ENCODE data around the gene SLC35E3. TPM values are rescaled to one million over a fixed set of nuclear protein-coding genes. Genes with fewer than 3 reads are reported as not detected.

SLC35E3 gene
- total and polyA plus RNA-seq, 2 of the 13 experiments (the other 11 are each of a cell fraction or from before 2014, with no cell fraction given): 13.0 to 22.1 TPM

DNA sequence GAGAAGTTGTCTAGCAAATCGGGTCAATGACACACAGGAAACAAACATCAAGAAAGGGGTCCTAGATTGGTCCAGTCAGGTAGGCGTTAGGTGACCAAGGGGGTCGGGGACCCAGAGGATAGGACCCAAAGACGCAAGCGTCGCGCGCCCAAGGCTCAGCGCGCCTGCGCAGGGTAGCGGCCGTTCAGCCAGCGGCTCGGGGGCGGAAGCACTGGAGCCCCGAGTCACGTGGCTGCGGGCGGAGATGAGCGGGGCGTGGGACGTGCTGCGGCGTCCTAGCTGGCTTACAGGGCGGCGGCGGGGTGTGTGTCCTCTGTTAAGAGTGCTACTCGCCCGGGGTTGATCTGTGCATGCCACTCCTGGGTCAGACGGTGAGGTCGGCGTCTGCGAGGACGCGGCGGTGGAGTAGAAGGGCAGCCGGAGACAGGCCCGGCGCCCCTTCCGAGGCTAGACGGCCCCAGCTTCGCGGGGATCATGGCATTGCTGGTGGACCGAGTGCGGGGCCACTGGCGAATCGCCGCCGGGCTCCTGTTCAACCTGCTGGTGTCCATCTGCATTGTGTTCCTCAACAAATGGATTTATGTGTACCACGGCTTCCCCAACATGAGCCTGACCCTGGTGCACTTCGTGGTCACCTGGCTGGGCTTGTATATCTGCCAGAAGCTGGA lies at the start of gene SLC35E3 (continued):
- TF ChIP-seq, protein P1, sequence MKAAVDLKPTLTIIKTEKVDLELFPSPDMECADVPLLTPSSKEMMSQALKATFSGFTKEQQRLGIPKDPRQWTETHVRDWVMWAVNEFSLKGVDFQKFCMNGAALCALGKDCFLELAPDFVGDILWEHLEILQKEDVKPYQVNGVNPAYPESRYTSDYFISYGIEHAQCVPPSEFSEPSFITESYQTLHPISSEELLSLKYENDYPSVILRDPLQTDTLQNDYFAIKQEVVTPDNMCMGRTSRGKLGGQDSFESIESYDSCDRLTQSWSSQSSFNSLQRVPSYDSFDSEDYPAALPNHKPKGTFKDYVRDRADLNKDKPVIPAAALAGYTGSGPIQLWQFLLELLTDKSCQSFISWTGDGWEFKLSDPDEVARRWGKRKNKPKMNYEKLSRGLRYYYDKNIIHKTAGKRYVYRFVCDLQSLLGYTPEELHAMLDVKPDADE (CRISPR knock-in tag; IDR thresholded peaks at IDR 0.05): no peak
- TF ChIP-seq ZIK1 (CRISPR knock-in tag; IDR thresholded peaks at IDR 0.05; ENCODE audit: borderline replicate concordance, low read depth) (no peak), ZNF773 (CRISPR knock-in tag; IDR thresholded peaks at IDR 0.05; ENCODE audit: borderline replicate concordance) (no peak), ZNF460 (CRISPR knock-in tag; IDR thresholded peaks at IDR 0.05; ENCODE audit: borderline replicate concordance) (no peak), MXD4 (CRISPR knock-in tag; IDR thresholded peaks at IDR 0.05) (peak; percentile 92), CHCHD3 (CRISPR knock-in tag; IDR thresholded peaks at IDR 0.05) (no peak), KLF15 (CRISPR knock-in tag; IDR thresholded peaks at IDR 0.05; ENCODE audit: borderline replicate concordance) (0 out of 2 replicates have a peak, but pooled peaks have one; percentile 45), CAMTA2 (CRISPR knock-in tag; IDR thresholded peaks at IDR 0.05; ENCODE audit: borderline replicate concordance) (peak; percentile 71), ZNF674 (CRISPR knock-in tag; IDR thresholded peaks at IDR 0.05; ENCODE audit: low read depth) (no peak), NFYB (CRISPR knock-in tag; IDR thresholded peaks at IDR 0.05) (peak; percentile 38), ZNF790 (CRISPR knock-in tag; IDR thresholded peaks at IDR 0.05; ENCODE audit: borderline replicate concordance) (no peak), SRSF1 (optimal IDR thresholded peaks at IDR 0.05; ENCODE audit: low read depth, low read length) (no peak), ZNF776 (CRISPR knock-in tag; IDR thresholded peaks at IDR 0.05) (peak; percentile 90), CREM (IDR thresholded peaks at IDR 0.05) (peak; percentile 23), CREM (CRISPR knock-in tag; IDR thresholded peaks at IDR 0.05) (no peak), HMG20A (CRISPR knock-in tag; IDR thresholded peaks at IDR 0.05; ENCODE audit: borderline replicate concordance) (no peak), PTBP1 (IDR thresholded peaks at IDR 0.05; ENCODE audit: low read depth, low read length, poor library complexity, severe bottlenecking) (peak; percentile 40), TGIF2 (CRISPR knock-in tag; IDR thresholded peaks at IDR 0.05) (peak; percentile 69), SCMH1 (CRISPR knock-in tag; IDR thresholded peaks at IDR 0.05; ENCODE audit: borderline replicate concordance) (no peak), HDAC6 (IDR thresholded peaks at IDR 0.05; ENCODE audit: low read depth, low read length) (no peak), NFE2 (CRISPR knock-in tag; IDR thresholded peaks at IDR 0.05) (no peak), JUNB (CRISPR knock-in tag; IDR thresholded peaks at IDR 0.05; ENCODE audit: borderline replicate concordance) (no peak), ZNF839 (CRISPR knock-in tag; IDR thresholded peaks at IDR 0.05; ENCODE audit: borderline replicate concordance) (0 out of 2 replicates have a peak, but pooled peaks have one; percentile 14), NFIC (IDR thresholded peaks at IDR 0.05; ENCODE audit: low read length) (no peak), EED (CRISPR knock-in tag; IDR thresholded peaks at IDR 0.05) (no peak)
- TF ChIP-seq, protein P2, sequence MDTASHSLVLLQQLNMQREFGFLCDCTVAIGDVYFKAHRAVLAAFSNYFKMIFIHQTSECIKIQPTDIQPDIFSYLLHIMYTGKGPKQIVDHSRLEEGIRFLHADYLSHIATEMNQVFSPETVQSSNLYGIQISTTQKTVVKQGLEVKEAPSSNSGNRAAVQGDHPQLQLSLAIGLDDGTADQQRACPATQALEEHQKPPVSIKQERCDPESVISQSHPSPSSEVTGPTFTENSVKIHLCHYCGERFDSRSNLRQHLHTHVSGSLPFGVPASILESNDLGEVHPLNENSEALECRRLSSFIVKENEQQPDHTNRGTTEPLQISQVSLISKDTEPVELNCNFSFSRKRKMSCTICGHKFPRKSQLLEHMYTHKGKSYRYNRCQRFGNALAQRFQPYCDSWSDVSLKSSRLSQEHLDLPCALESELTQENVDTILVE (CRISPR knock-in tag; IDR thresholded peaks at IDR 0.05): peak; percentile 48; the same call in 1 of the 2 replicates
- TF ChIP-seq, protein P3, sequence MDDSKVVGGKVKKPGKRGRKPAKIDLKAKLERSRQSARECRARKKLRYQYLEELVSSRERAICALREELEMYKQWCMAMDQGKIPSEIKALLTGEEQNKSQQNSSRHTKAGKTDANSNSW (CRISPR knock-in tag; IDR thresholded peaks at IDR 0.05; ENCODE audit: borderline replicate concordance): no peak
- TF ChIP-seq, protein P4, sequence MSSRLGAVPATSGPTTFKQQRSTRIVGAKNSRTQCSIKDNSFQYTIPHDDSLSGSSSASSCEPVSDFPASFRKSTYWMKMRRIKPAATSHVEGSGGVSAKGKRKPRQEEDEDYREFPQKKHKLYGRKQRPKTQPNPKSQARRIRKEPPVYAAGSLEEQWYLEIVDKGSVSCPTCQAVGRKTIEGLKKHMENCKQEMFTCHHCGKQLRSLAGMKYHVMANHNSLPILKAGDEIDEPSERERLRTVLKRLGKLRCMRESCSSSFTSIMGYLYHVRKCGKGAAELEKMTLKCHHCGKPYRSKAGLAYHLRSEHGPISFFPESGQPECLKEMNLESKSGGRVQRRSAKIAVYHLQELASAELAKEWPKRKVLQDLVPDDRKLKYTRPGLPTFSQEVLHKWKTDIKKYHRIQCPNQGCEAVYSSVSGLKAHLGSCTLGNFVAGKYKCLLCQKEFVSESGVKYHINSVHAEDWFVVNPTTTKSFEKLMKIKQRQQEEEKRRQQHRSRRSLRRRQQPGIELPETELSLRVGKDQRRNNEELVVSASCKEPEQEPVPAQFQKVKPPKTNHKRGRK (CRISPR knock-in tag; IDR thresholded peaks at IDR 0.05): no peak

All from HepG2 (cell line).